CD14-positive monocyte (primary cell): Measurements from ENCODE around the gene CDIPT. TPM values are rescaled to one million over a fixed set of nuclear protein-coding genes. Genes with fewer than 3 reads are reported as not detected.

ENCODE experiments used
- DNase-seq, 3 donors: peaks; one replicate each; pipeline ENCODE4 v3.0.0-alpha.2; 2011 to 2022
- H2AFZ ChIP-seq: 2 replicates; pipeline ENCODE4 v1.6.0; 2012; ENCODE audit warnings: mild to moderate bottlenecking, low read depth, low read length, inconsistent platforms; ENCODE audit not compliant: insufficient read depth, poor library complexity, severe bottlenecking
- H3K27ac ChIP-seq, 2 donors: 1 replicate in 1 of 2; 2 replicates in 1 of 2; pipeline ENCODE4 v1.5.1; 2012 to 2013; ENCODE audit warnings: low read length in 2 of 2, control low read depth in 1 of 2, inconsistent platforms in 1 of 2, low read depth in 1 of 2, mild to moderate bottlenecking in 1 of 2
- H3K27me3 ChIP-seq, 2 donors: one replicate each; pipeline versions ENCODE4 v1.6.0 to v1.6.1; 2011 to 2013; ENCODE audit warnings: low read length in 2 of 2; ENCODE audit not compliant: control insufficient read depth in 2 of 2, insufficient read depth in 2 of 2
- H3K36me3 ChIP-seq, 2 donors: replicated peaks in 1 of 2; 1 replicate in 1 of 2; 2 replicates in 1 of 2; pipeline versions ENCODE4 v1.5.1 to v1.6.1; 2012 to 2013; ENCODE audit warnings: low read length in 2 of 2, control low read depth in 1 of 2, inconsistent platforms in 1 of 2, mild to moderate bottlenecking in 1 of 2; ENCODE audit not compliant: insufficient read depth in 2 of 2, control insufficient read depth in 1 of 2
- H3K4me1 ChIP-seq, 2 donors: 1 replicate in 1 of 2; 2 replicates in 1 of 2; pipeline versions ENCODE4 v1.5.1 to v1.6.1; 2012 to 2013; ENCODE audit warnings: low read length in 2 of 2, control low read depth in 1 of 2, inconsistent platforms in 1 of 2, mild to moderate bottlenecking in 1 of 2, moderate library complexity in 1 of 2; ENCODE audit not compliant: insufficient read depth in 2 of 2, control insufficient read depth in 1 of 2
- H3K4me2 ChIP-seq: replicated peaks from 2 replicates; pipeline ENCODE3; 2012; ENCODE audit warnings: low read length, moderate library complexity, mild to moderate bottlenecking; ENCODE audit not compliant: poor library complexity, severe bottlenecking; ENCODE audit errors: extremely low read depth
- H3K4me3 ChIP-seq, 3 experiments: fragments of 200-600 bp in 1 of 3; sonication (generic) in 1 of 3; replicated peaks in 1 of 3; 1 replicate in 2 of 3; 2 replicates in 1 of 3; pipeline ENCODE4 v1.5.1; 2011 to 2013; ENCODE audit warnings: low read length in 3 of 3, mild to moderate bottlenecking in 3 of 3, control low read depth in 2 of 3, low read depth in 2 of 3, inconsistent platforms in 1 of 3, moderate library complexity in 1 of 3
- H3K79me2 ChIP-seq: 2 replicates; pipeline ENCODE4 v1.6.0; 2012; ENCODE audit warnings: mild to moderate bottlenecking, control low read depth, inconsistent platforms, low read length, moderate library complexity; ENCODE audit not compliant: insufficient read depth
- H3K9ac ChIP-seq: 2 replicates; pipeline ENCODE4 v1.6.0; 2017; ENCODE audit warnings: low read length, mild to moderate bottlenecking; ENCODE audit not compliant: insufficient read depth, poor library complexity, severe bottlenecking
- H3K9me3 ChIP-seq, 2 donors: replicated peaks in 1 of 2; 1 replicate in 1 of 2; 2 replicates in 1 of 2; pipeline versions ENCODE4 v1.5.1 to v1.6.1; 2012 to 2013; ENCODE audit warnings: low read length in 2 of 2, control low read depth in 1 of 2; ENCODE audit not compliant: control insufficient read depth in 1 of 2, insufficient read depth in 1 of 2
- H4K20me1 ChIP-seq: 2 replicates; pipeline ENCODE4 v1.6.0; 2012; ENCODE audit warnings: mild to moderate bottlenecking, low read length, control low read depth, moderate library complexity; ENCODE audit not compliant: insufficient read depth
- H3K27ac Mint-ChIP-seq, 7 donors: one replicate each; pipeline ENCODE4 v1.8.0; 2020; ENCODE audit warnings: mild to moderate bottlenecking in 7 of 7, mixed read lengths in 7 of 7, moderate library complexity in 6 of 7, inconsistent platforms in 2 of 7
- H3K27me3 Mint-ChIP-seq, 3 donors: one replicate each; pipeline ENCODE4 v1.8.0; 2021 to 2022; ENCODE audit warnings: low read depth in 3 of 3, mild to moderate bottlenecking in 3 of 3, mixed read lengths in 3 of 3, moderate library complexity in 3 of 3, inconsistent platforms in 1 of 3
- H3K36me3 Mint-ChIP-seq, 2 donors: one replicate each; pipeline ENCODE4 v1.8.0; 2020; ENCODE audit warnings: mixed read lengths in 2 of 2, inconsistent platforms in 1 of 2, mild to moderate bottlenecking in 1 of 2
- H3K4me1 Mint-ChIP-seq: one replicate; pipeline ENCODE4 v1.8.0; 2020; ENCODE audit warnings: mild to moderate bottlenecking, mixed read lengths
- H3K4me3 Mint-ChIP-seq, 2 donors: one replicate each; pipeline ENCODE4 v1.8.0; 2020; ENCODE audit warnings: mild to moderate bottlenecking in 2 of 2, mixed read lengths in 2 of 2, moderate library complexity in 1 of 2
- H3K9me3 Mint-ChIP-seq, 7 donors: one replicate each; pipeline ENCODE4 v1.8.0; 2020 to 2022; ENCODE audit warnings: mixed read lengths in 7 of 7, mild to moderate bottlenecking in 6 of 7, moderate library complexity in 6 of 7, inconsistent platforms in 2 of 7
- WGBS: methylation state at CpG from one replicate; pipeline ENCODE4 v1.1.5; 2013; ENCODE audit warnings: missing lambda C conversion rate; ENCODE audit not compliant: insufficient coverage; 5-methylcytosine and 5-hydroxymethylcytosine counted together
- intact Hi-C, 2 donors: fragments of 100-400 bp; cut with micrococcal nuclease; formaldehyde crosslinking; loops; one replicate each; pipeline versions ENCODE4 v1.15.0 to v1.15.1; 2023
- polyA plus RNA-seq, 3 donors: library from polyadenylated mRNA; depleted of rRNA in 1 of 3; unstranded in 2 of 3; stranded (reverse) in 1 of 3; fragments of 300-500 nt in 2 of 3; fragments of >200 nt in 1 of 3; fragmentation: Illumina TruSeq in 2 of 3; gene quantifications; 1 replicate in 2 of 3; 2 replicates in 1 of 3; pipeline ENCODE4 v1.2.3, GENCODE V29; 2012 to 2021
- TF ChIP-seq, protein P1 (sequence below): fragments of 200-600 bp; IDR thresholded peaks from one replicate; pipeline ENCODE4 v1.8.0; 2022; ENCODE audit warnings: antibody characterized with exemption, mild to moderate bottlenecking

CDIPT gene
- polyA plus RNA-seq, 3 donors = 67.2 to 98.8 (median 93.5) TPM

- Histone ChIP-seq H3K4me3 (no peak overlapping the region), H2AFZ (no peak overlapping the region), H3K4me2 (no peak overlapping the region), H3K4me1 (peaks cover 16 to 18% of the 10 kb centered on the region in 2 donors), H4K20me1 (peaks cover 100% of the 10 kb centered on the region), H3K36me3 (peaks cover 18 to 38% of the 10 kb centered on the region in 2 donors), H3K9me3 (no peaks in the 10 kb centered on the region), H3K27ac (no peak overlapping the region), H3K27me3 (no peaks in the 10 kb centered on the region), H3K9ac (no peak overlapping the region), H3K79me2 (peaks cover 87% of the 10 kb centered on the region)
- Mint-ChIP-seq H3K27me3 (no peaks in the 10 kb centered on the region), H3K36me3 (peaks cover 27 to 45% of the 10 kb centered on the region in 2 donors), H3K4me3 (no peak overlapping the region), H3K27ac (no peak overlapping the region), H3K4me1 (peaks cover 34% of the 10 kb centered on the region), H3K9me3 (no peaks in the 10 kb centered on the region)
- WGBS = 100% methylated on average over 1 of the region's 8 CpGs
- DNase-seq = no peak
- TF ChIP-seq, protein P1, sequence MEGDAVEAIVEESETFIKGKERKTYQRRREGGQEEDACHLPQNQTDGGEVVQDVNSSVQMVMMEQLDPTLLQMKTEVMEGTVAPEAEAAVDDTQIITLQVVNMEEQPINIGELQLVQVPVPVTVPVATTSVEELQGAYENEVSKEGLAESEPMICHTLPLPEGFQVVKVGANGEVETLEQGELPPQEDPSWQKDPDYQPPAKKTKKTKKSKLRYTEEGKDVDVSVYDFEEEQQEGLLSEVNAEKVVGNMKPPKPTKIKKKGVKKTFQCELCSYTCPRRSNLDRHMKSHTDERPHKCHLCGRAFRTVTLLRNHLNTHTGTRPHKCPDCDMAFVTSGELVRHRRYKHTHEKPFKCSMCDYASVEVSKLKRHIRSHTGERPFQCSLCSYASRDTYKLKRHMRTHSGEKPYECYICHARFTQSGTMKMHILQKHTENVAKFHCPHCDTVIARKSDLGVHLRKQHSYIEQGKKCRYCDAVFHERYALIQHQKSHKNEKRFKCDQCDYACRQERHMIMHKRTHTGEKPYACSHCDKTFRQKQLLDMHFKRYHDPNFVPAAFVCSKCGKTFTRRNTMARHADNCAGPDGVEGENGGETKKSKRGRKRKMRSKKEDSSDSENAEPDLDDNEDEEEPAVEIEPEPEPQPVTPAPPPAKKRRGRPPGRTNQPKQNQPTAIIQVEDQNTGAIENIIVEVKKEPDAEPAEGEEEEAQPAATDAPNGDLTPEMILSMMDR = no peak
- intact Hi-C loops = no loop called here
Observed at GRCh38 chr16:29826342-29826695, 36.7 kb downstream of the CDIPT start.

DNA sequence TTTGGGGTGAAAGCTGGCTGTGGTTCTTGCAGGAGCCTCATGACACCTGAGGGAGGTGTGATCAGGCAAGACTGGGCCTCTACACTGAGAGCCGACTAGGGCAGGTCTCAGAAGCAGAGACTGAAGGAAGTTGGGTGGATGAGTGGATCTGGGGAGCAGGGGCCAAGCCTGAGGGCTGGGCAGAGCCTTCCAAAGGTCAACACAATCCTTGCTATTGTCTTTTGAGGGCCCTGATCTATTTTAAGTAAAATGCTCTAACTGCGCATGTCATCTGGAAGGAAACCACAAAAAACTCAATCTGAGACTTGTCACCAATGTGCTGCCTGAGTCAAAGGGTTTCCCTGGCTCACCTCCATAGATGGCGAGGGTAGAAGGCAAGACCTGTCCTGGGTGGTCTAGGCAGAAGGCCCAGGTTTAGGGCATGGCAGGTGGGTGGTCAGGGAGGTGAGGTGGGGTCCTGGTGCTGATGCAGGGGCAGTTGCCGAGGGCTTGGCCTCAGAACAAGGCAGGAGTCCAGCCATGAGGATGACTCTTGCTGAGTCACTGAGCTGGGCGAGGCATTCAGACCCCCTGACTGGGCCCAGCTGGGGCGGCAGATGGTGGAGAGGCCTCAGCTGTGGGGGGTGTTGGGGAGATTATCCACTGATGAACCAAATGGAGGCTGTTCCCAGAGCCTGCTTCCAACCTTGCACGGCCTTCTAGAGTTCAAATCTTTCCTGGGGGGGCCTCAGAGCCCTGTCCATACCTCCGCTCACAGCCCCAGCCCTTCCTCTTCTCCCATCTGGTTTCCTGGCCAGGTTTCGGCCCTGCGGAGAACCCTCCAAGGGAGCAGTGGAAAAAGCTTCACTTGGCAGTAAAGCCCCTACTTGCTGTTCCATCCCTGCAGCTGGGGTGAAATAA, 37.6 kb downstream of the CDIPT start:
- TF ChIP-seq, protein P1 = no peak
- Histone ChIP-seq H3K4me2 (no peak overlapping the region), H3K27me3 (no peaks in the 10 kb centered on the region), H3K9ac (no peak overlapping the region), H3K36me3 (peaks cover 12 to 29% of the 10 kb centered on the region in 2 donors), H3K4me3 (no peak overlapping the region), H3K4me1 (peaks cover 24 to 25% of the 10 kb centered on the region in 2 donors), H4K20me1 (peaks cover 100% of the 10 kb centered on the region), H2AFZ (no peak overlapping the region), H3K9me3 (no peaks in the 10 kb centered on the region), H3K27ac (no peak overlapping the region), H3K79me2 (peaks cover 96% of the 10 kb centered on the region)
- H3K4me1 Mint-ChIP-seq = peaks cover 42% of the 10 kb centered on the region
- DNase-seq = no peak
- peaks cover 18 to 36% of the 10 kb centered on the region in 2 donors for H3K36me3 Mint-ChIP-seq
- intact Hi-C loops = no loop called here
- H3K9me3 Mint-ChIP-seq = no peaks in the 10 kb centered on the region
- no peak overlapping the region for H3K4me3 Mint-ChIP-seq
- WGBS = 56% methylated on average over 9 of the region's 10 CpGs
- H3K27ac Mint-ChIP-seq = peak overlapping the region in 3 of 7 donors; percentile 2 to 54 (median 52)
- H3K27me3 Mint-ChIP-seq = no peaks in the 10 kb centered on the region
